Muscle of arm (tissue), 14 donors: ENCODE measurements around the gene MAPK7. TPM values are rescaled to one million over a fixed set of nuclear protein-coding genes. Genes with fewer than 3 reads are reported as not detected.

Source experiments
- DNase-seq: peaks from one replicate; pipeline ENCODE4 v3.0.0-alpha.2; 2013
- long read RNA-seq, 11 donors: transcript quantifications; one replicate each; lab custom pipeline, GENCODE V29; 2026
- polyA plus RNA-seq, 12 donors: library from polyadenylated mRNA; unstranded; fragments of 120-200 nt; gene quantifications; one replicate each; pipeline ENCODE4 v1.2.1, GENCODE V29; 2013; ENCODE audit not compliant: insufficient read length in 12 of 12

MAPK7 gene
- polyA plus RNA-seq: 10 to 100 TPM in 11 of 12 donors, not detected in 1; 18.7 to 45.4 (median 21.4) TPM
- long read RNA-seq, donor 1, full-length matches to known transcripts: 9 of 9 reads
- long read RNA-seq, donor 1, partial matches to known transcripts: 0 of 9 reads
- long read RNA-seq, donor 1, other reads (novel, unspliced or antisense): 0 of 9 reads
- long read RNA-seq, donor 2, full-length matches to known transcripts: 12 of 17 reads
- long read RNA-seq, donor 2, partial matches to known transcripts: 5 of 17 reads
- long read RNA-seq, donor 2, other reads (novel, unspliced or antisense): 0 of 17 reads
- long read RNA-seq, donor 3, full-length matches to known transcripts: 6 of 89 reads
- long read RNA-seq, donor 3, partial matches to known transcripts: 19 of 89 reads
- long read RNA-seq, donor 3, other reads (novel, unspliced or antisense): 64 of 89 reads
- long read RNA-seq, donor 4, full-length matches to known transcripts: 7 of 7 reads
- long read RNA-seq, donor 4, partial matches to known transcripts: 0 of 7 reads
- long read RNA-seq, donor 4, other reads (novel, unspliced or antisense): 0 of 7 reads
- long read RNA-seq, donor 5, full-length matches to known transcripts: 7 of 12 reads
- long read RNA-seq, donor 5, partial matches to known transcripts: 5 of 12 reads
- long read RNA-seq, donor 5, other reads (novel, unspliced or antisense): 0 of 12 reads
- long read RNA-seq, donor 6, full-length matches to known transcripts: 2 of 2 reads
- long read RNA-seq, donor 6, partial matches to known transcripts: 0 of 2 reads
- long read RNA-seq, donor 6, other reads (novel, unspliced or antisense): 0 of 2 reads
- long read RNA-seq, donor 7, full-length matches to known transcripts: 7 of 172 reads
- long read RNA-seq, donor 7, partial matches to known transcripts: 165 of 172 reads
- long read RNA-seq, donor 7, other reads (novel, unspliced or antisense): 0 of 172 reads
- long read RNA-seq, donor 8, full-length matches to known transcripts: 9 of 9 reads
- long read RNA-seq, donor 8, partial matches to known transcripts: 0 of 9 reads
- long read RNA-seq, donor 8, other reads (novel, unspliced or antisense): 0 of 9 reads
- long read RNA-seq, donor 9, partial matches to known transcripts: 0 of 1 reads
- long read RNA-seq, donor 9, other reads (novel, unspliced or antisense): 0 of 1 reads
- long read RNA-seq, donor 10, full-length matches to known transcripts: 7 of 7 reads
- long read RNA-seq, donor 10, partial matches to known transcripts: 0 of 7 reads
- long read RNA-seq, donor 10, other reads (novel, unspliced or antisense): 0 of 7 reads
- long read RNA-seq, donor 11, full-length matches to known transcripts: 4 of 4 reads
- long read RNA-seq, donor 11, partial matches to known transcripts: 0 of 4 reads
- long read RNA-seq, donor 11, other reads (novel, unspliced or antisense): 0 of 4 reads

DNA sequence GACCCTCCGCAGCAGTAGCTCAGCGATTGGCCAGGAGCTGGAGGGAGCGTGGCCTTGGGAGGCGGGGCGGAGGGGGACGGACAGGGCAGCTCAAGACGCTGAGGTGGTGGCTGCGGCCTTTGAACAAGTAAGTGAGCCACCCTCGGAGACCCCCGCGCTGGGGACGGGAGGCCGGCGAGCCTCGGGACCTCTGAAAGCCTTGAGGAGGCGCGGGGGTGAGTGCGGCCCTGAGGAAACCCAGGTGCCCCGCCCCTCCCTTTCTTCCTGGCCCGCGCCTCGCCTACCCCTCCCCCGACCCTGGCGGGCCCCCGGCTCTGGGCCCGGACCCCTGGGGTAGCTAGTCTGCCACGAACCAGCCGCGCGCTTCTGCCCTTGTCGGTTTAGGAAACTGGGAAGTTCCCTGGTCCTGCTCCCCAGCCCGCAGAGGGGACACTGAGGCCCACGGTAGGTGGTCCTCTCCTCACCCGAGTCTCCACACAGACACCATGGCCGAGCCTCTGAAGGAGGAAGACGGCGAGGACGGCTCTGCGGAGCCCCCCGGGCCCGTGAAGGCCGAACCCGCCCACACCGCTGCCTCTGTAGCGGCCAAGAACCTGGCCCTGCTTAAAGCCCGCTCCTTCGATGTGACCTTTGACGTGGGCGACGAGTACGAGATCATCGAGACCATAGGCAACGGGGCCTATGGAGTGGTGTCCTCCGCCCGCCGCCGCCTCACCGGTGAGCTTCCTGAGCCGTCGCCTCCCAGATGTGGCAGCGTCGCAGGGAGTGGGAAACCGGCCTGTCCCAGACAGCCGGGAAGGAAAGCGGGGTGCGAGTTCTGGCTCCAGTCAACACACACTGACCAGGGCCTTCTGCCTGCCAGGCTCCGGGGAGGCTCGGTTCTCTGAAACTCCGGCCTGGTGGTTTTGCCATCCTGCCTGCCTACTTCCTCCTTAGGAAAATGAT lies at the start of gene MAPK7:
Gene MAPK7, plus strand, starts transcription at position 83 of the 945 bp plus-strand sequence. Its CDS starts 403 bp downstream, at position 486.
- DNase-seq: no peak

DNA sequence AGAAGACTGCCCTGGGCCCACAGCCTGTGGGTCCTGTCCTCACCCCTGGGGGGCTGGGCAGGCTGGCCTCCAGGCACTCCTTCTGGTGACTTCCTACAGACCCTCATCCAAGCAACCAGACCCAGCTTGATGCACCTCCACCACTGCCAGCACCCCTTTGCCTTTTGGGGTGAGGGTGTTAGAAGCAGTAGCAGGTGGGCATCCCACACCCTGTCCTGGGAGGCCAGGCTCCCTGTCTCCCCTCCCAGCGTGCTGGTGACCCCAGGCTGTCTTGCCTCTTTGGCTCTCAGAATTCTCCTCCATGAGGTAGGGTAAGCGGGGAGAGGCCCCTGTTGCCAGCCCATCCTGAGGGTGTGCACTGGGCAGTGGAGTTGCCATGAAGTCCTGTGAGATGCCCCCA lies 49.2 kb upstream of the MAPK7 start:
- DNase-seq: no peak

DNA sequence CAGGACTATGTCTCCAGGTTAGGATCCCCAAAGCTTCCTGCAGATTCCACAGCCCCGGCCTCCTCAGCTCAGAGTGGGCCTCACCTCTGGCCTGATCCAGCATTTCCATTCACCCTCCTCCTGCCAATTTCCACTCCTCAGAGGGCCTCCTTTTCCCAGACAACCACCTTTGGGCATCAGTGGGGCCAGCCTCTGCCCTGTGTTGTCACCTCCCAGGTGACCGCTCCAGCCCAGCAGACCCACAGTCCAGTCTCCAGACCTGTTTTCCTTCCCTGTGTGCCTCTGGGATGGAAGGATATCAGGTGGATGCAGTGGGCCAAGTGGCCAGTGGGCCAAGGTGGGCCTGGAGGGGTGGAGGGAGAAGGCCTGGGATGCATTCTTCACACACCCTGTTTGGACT lies 48.5 kb upstream of the MAPK7 start:
- DNase-seq: no peak

DNA sequence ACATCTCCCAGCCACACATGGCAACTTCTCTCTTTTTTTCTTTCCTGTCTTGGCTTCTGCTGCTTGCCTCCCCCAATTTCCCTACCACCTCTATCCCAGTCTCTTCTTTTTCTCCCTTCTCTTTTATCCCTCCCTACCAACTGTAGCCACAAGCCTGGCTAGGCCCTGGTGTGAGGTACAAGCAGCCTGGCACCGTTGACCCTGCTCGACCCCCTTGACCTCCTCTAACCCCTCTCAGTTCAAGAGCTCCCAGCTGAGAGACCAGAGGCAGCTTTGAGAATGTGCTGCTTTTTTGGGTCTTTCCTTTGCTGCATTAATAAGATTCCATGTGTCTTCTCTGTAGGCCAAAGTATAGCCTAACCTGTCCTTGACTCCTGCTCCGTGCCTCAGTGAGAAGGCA lies 48.0 kb upstream of the MAPK7 start:
- DNase-seq: no peak

DNA sequence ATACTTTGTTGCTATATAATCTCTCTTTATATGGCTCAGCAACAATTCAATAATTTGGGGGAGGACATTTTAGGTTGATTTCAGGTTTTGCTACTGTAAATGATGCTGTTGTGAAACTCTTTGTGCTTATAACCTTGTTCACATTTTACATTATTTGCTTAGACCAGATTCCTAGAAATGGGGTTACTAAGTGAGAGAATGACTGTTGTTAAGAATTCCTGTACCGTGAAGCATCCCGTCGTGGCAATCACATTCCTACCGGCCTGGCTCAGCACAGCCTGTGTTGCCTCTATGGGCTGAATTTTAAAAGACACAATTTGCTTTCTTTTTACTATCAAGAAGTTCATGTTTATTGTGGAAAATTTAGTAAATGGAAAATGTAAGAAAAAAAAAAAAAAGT lies 47.2 kb upstream of the MAPK7 start:
- no peak for DNase-seq

DNA sequence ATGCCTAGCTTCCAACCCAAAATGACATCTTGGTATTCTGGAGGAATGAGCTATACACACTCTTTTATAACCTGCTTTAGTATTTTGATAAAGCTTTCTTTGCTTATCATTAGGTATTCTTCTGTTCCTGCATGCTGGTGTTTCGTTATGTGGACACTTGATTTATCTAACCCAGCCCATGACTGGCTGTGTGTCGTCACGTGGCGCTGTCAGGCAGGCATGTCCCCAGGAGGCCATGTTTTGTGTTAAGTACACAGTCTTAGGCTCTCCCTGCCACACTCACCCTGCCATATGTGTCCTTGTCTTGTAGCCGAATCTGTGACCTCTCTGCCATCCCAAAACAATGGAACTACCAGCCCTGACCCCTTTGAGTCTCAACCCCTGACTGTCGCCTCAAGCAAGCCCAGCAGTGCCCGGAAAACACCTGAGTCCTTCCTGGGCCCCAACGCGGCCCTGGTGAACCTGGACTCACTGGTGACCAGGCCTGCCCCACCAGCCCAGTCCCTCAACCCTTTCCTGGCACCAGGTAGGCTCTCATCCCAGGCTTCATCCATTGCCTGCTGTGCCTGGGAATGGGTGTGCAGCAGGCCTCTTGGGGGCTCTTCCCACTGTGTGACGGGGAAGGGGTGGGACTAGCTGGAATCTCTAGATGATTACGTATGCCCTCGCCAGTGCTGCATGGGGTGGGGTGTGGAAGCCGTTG lies 46.6 kb upstream of the MAPK7 start:
- no peak for DNase-seq

DNA sequence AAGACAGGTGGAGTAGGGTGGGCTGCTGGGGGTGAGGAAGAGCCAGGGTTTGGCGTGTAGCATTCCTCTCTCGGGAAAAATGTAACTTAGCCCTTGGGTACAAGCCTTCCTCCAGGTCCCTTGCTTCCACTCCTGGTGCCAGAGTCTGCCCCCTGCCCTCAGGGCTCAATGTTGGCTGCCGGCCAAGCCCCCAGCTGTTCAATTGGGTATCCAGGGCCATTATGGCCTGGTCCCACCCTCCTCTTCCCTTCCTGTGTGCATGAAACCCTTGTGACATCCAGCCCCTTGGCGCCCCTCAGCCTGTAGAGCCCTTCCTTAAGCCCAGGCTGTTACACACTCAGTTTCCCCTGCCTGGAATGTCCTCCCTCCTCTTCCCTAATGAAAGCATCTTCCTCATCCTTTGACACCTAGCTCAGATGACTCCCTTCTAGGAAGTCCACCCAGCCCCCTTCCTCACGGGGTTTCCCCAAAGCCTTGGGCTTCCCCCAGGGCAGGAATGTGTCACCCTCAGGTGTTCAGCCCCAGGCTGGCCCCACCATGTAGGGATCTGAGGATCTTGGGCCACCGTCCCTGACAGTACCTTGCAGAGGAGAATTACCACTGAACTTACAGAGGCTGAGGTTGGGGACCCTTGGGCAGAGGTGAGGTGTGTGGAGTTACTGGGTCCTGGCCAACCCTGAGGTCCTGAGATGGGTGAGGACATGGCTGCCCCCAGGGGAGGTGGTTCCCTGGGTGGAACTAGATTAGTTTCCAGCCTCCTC lies 45.7 kb upstream of the MAPK7 start:
- DNase-seq: no peak

DNA sequence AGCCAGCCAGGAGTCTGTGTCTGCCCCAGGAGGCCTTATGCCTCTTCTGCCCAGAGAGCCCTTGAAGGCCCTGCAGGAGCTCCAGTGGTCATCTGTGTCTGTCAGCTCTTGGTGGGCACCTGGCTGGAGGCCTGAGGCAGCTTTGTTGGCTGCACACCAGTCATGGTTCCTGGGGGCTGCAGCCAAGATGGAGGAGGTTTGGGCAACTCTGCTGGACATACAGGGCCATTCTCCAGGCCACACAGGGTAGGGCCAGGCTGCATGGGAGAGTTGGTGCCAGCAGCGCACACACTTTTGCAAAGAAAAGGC lies 45.2 kb upstream of the MAPK7 start:
- no peak for DNase-seq

DNA sequence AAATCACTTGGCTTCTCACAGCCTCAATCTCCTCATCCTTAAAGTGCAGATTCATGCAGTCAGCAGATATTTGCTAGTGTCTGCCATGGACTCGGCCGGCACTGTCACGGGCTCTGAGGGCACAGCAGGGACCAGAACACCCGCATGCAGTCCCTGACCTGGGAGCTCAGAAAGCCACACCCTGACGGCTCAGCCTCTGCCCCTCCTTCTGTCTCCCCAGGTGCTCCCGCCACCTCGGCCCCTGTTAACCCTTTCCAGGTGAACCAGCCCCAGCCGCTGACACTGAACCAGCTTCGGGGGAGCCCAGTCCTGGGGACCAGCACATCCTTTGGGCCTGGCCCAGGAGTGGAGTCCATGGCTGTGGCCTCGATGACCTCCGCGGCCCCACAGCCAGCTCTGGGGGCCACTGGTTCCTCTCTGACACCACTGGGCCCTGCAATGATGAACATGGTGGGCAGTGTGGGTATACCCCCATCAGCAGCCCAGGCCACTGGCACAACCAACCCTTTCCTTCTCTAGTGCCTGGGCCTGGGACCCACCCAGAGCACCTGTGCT lies 44.5 kb upstream of the MAPK7 start:
- no peak for DNase-seq

DNA sequence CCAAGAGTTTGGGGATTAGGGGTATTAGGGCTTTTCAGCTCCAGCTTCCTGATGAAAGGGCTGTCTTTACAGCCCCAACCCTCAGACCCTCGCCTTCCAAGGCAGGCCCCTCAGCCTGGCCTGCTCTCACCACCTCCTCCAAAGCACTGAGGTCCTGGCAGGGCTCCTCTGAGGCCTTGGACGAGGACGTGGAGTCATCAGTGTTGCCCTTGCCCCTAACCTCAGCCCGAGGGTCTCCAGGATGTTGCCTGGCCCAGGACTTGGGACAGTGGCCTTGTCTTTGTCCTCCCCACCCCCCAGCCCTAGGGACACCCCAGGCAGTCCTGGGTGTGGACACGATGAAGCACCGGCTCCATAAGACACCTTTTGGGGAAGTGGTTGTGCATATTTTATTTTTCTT lies 44.0 kb upstream of the MAPK7 start:
- DNase-seq: no peak

DNA sequence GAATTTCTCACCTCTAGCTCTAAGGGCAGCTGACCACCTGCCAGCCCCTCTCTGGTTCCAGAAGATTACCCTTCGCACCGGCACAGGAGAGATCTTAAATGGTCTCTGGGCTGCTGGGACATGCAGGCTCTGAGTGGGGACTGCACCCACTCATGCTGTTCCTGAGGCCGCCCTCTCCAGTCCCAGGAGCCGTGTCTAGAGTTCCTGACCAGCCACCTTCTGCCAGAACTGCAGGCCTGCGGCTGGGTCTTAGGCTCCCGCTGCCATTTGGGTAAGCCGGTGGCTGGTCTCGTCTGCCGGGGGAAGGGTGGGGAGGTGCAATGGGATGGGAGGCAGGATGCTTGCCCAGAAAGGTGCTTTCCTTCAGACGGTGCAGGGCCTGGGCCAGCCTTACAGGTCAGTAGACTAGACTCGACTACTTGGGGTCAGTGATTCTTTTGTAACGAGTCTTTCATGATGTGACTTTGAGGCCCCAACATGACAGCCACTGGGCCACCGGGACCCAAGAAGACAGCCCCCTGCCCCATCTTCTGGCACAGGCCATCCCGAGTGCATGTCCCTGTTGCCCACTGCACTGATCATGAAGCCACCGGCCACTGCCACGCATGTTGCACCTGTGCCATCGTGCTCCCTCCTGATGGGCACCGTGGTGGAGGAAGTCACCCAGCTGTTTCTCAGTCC lies 42.2 kb upstream of the MAPK7 start:
- no peak for DNase-seq

DNA sequence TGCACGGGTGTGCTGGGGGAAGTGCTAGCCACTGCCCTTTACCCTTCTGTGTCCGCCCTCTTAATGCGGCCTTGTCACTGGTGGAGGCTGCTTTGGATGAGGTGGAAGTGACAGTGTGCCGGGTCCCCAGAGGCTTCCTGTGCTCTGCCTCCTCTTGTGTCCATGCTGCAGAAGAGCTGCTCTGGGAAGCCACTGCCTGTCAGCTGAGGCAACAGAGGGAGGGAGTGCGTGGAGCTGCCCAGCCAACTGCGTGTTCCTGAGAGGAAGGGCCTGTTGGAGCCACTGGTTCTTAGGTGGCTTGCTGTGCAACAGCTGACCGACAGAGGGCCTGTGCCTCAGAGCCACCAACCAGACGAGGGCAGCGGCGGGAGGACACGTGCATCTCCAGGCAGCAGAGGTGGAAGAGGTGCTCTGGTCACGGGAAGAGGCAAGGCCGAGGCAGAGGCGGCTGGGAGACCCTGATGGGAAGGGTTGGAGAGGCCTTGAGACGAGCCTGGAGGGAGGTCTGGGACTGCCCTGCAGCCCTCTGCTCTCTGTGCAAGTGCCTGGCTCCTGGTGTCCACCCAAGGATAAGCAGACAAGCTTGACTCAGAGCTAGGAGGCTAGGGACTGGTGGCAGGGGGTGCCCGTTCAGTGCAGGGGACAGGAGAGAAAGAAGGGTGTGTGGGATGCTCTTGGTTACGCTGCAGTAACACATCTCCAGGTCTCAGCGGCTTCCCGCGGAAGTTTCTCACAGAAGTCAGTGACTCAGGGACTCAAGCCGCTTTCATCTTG lies 41.2 kb upstream of the MAPK7 start:
- DNase-seq: no peak

DNA sequence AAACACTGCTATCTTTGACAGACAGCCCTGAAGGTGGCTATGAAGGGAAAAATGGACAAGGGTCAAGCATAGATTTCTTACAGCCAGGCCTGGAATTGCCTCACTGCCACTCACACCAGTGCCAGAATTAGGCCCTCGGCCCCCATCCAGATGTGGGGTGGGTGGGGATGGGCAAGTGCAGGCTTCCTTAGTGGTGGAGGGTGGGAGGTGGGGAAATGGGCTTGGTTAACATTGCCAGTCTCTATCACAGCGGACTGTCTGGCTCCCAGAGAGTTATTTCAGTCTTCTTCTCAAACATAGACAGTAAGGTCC lies 40.6 kb upstream of the MAPK7 start:
- DNase-seq: no peak

DNA sequence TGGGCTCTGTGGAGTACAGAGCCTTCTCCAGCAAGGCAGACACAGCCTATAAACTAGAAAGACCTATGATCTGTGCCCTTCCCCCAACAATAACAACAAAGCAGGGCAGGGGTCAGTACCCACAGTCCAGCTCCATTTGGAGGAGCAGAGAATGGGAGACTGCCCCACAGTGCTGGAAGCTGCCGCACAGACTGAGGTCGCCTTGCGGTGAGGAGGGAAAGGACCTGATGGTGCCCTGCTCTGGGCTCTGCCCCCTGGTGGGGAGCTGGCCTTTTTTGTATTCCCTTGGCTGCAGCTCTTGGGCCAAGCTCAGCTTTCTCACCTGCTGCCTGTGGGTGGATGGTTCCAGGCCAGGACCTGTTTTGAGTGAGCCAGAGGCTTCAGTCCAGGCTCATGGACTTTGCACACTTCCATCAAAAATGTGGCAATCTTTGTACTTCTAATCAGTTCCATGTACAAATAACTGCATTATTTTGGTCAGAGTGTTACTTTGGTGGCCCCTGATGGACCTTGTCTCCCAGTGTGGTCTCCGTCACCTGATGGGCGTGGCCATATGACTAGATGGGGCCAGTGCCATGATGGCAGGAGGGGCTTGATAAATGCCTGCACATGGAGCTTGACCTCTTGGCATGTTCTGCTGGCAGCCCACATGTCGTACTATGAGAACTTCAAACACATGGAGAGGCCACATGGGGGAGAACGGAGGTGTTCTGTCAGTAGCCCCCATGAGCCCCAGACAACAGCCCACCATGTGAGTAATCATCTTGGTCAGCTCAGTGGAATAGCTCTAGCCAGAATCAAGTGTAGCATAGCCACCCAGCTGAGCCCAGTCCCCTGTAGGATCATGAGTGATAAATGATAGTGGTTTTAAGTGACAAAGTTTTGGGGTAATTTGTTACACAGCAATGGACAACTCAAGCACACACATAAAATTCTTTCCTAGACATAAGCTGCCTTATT lies 40.0 kb upstream of the MAPK7 start:
- no peak for DNase-seq

DNA sequence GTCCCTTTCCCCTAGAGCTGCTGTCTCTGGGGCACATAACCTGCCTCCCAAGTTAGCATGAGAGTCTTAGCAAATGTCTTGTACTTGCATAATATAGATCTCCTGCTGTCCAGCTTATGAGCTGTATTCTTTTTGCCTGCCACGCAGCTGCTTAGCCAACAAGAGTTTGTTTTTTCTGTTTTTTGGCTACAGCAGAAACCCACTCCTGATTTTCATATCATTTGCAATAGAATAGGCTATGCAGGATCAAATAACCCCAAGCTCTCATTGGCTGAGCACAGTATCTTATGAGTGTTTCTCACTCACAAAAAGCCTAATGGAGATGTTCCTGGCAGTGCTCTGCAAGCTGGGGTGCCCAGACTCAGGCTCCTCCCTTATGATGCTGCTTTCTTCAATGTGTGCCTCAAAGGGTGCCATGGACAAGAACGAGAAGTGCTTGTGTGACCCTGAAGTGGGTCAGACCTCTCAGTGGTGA lies 38.9 kb upstream of the MAPK7 start:
- no peak for DNase-seq

DNA sequence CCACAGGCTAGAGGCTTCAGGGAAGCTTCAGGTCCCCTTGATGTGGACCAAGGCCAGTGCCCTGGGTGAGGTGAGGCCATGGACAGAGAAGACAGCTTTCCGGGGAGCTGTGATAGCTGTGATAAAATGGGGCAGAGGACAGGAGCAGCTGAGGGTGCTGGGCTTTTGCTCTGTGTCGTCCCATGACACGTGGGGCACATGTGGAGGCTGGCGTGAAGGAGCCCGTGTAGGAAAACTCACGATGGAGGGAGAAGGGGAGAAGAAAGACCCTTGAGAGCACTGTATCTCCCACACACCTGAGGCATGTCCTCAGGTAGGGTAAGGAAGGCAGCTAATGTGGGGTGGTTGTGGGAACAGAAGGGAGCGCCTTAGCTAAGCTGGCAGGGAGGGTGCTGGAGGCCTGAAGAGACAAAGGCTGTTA lies 37.1 kb upstream of the MAPK7 start:
- no peak for DNase-seq
